Testis (tissue), 2 donors: ENCODE results near the gene NELFA.

ENCODE experiments used
- CTCF ChIP-seq, 3 experiments: fragments of 450-650 bp in 2 of 3; fragments of 200-600 bp in 1 of 3; sonication (generic) in 1 of 3; IDR thresholded peaks; one replicate each; pipeline ENCODE4 v1.5.1; 2016 to 2019; ENCODE audit warnings: antibody characterized with exemption in 3 of 3, mild to moderate bottlenecking in 2 of 3, moderate library complexity in 1 of 3
- POLR2A ChIP-seq: fragments of 450-650 bp; IDR thresholded peaks from one replicate; pipeline ENCODE4 v1.6.1; 2017; ENCODE audit warnings: antibody characterized with exemption, mild to moderate bottlenecking, moderate library complexity

DNA sequence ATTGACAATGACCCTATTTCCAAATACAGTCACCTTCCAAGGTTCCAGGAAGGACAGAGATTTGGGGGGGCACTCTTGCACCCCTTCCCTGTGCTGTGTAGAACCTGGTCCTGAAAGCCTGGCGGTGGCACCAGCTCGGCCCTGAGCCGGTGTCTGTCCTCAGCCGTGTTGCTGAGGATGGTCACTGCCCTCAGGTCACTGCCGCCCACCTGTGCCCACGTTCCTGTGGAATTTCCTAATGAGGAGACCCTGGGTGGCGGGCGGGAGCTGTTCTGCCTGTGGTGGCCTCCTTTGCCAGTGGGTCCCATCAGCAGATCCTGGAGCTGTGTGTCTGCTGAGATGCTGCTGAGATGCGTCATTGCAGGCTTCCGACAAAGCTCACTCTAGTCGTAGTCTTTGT, 32.9 kb downstream of the NELFA start:
- TF ChIP-seq CTCF (IDR thresholded peaks at IDR 0.05) (no peak), POLR2A (no peak)
